GM21423 (cell line): Measurements from ENCODE around the gene HLA-DRB1.
"Not testable (repeated sequence)": the region's sequence is repeated elsewhere in the genome, so short reads cannot be mapped to it uniquely, and the experiment has no call there.

Source experiments
- ATAC-seq: cut with Tn5 transposase; IDR thresholded peaks from one replicate; pipeline ENCODE4 v1.9.1; 2021; ENCODE audit warnings: mild to moderate bottlenecking, moderate library complexity; ENCODE audit not compliant: unreplicated experiment

The HLA-DRB1 gene

DNA sequence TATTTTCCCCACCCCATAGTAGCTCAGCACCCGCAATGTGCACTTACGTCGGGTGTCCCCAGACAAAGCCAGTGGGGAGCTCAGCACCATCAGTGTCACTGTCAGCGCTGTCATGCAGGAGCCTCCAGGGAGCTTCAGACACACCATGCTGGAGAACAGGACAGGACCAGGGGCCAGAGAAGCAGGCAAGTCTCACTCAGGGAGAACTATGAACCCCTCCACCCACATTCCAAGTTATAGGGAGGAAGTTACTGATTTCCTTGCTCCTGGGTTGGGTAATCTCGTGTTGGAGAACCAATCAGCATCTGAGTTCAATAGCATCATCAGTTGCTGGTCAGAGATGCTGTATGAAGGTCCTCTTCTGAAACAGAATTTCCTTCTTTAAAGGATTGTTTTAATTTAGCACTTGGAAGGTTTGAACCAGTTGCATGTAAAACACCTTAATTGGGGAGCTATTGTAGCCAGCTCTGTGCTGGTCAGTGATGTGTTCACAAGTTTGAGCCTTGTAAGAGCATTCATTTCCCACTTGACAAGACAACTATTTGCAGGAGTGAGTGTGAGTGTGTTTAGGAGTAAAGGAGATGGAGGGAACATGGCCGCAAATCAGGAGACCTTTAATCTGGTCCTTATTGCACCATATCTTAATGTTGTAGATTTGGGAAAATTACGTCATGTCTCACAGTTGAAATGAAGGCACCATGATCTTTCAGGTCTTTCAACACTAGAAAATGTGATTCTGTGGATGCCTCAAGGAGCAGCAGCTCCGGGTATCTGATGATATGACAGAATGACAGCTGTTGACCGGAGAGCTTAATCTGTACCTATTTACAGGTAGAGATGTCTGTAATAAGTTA, at the start of gene HLA-DRB1:
TSS of gene HLA-DRB1 (minus strand) at position 253 of the 854 bp plus-strand sequence. CDS start at position 147, 106 bp downstream.
- peak; percentile 94 for ATAC-seq

DNA sequence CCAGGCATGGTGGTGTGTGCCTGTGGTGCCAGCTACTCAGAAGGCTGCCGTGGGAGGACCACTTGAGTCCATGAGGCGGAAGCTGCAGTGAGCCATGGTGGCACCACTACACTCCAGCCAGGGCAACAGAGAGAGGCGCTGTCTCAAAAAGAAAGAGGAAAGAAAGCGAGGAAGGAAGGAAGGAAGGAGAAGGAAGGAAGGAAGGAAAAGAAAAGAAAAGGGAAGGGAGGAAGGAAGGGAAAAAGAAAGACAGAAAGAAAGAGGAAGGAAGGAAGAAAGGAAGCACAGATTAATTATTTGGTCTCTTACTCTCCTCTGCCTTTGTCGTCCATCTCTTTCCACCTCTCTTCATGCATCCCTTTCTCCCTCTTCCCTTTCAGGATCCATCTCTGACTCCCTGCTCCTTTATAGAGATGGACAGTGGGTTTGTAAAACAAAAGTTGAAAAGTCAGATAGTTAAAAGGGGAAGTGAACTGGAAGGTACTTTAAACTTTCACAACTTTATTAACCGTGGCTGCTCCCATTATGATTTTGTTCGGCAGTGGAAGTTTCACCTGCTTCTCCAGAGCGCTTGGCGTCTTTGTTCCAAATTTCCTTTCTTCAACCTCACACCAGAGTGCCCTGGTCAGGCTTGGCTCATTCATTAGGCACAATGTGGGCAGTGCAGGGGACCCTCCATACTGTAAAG, 49.0 kb upstream of the HLA-DRB1 start:
- ATAC-seq, result no peak

DNA sequence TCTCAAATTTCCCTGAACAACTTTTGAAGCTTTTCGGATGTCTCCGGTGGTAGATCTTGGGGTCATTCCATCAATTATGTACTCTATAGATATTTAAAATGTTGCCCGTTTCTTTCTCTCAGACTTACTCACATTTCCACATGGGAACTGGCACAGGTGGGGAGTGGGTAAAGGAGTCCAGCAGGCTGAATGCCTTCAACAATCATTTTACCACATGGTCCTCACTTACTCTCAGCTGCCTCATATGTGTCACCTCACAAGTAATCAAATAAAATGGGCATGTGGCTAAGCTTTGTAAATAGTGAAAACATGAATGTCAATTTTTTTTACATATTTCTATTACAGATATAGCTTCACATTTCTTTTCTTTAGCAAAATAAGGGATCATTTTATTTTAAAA, 48.2 kb upstream of the HLA-DRB1 start:
- no peak for ATAC-seq

DNA sequence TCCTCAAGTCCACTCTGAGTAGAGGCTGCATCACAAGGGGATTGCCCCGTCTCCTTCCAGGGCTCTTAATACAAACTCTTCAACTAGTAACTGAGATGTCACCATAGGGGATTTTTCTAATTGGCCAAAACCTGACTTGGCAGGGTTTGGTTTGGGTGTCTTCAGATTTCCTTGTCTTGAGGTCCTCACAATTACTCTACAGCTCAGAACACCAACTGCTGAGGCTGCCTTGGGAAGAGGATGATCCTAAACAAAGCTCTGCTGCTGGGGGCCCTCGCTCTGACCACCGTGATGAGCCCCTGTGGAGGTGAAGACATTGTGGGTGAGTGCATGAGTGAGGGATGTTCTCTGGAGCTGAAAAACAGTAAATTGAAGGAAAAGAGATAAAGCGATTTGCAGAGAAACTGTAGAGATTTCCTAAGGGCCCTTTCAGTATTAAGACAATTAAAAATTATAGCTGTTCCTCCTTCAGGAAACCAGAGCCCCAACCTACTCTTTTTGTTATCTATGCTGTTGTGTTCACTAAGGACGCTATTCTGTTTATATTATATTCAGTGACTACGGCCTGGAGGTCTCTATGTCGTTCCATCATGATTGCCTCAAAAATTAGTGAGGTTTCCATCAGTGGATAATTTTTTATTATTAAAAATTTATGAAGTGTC, 47.7 kb upstream of the HLA-DRB1 start, which contains the start of gene HLA-DQA1:
TSS of gene HLA-DQA1 (plus strand) at position 188 of the 662 bp plus-strand sequence. CDS start at position 241, 53 bp downstream.
- ATAC-seq, result peak; percentile 79

DNA sequence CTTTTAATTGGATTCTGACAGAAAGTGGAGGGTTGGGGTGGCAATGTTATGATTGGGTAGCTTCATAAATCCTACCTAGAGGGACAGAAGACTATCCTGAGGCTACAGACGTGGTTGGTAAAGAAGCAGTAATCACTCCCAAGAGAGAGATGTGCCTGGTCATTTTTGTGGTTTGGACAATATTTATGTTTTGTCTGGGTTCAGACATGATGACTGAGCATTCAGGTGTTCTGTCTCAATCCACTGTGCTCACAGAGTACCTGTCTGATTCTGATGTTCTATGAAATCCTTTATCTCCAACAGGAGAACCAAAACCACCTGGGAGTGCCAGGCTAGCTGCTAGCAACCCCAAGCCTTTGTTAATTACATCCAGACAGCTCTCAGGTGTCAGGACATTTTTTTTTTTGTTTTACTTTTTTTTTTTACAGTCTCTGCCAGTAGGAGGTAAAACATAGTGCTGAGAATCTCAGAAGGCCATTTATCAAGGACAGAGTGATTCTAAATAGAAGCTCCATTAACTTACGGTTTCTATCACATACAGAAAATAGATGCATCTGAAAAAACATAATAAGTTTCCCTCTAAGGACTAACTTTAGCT, 46.0 kb upstream of the HLA-DRB1 start:
- no peak for ATAC-seq

DNA sequence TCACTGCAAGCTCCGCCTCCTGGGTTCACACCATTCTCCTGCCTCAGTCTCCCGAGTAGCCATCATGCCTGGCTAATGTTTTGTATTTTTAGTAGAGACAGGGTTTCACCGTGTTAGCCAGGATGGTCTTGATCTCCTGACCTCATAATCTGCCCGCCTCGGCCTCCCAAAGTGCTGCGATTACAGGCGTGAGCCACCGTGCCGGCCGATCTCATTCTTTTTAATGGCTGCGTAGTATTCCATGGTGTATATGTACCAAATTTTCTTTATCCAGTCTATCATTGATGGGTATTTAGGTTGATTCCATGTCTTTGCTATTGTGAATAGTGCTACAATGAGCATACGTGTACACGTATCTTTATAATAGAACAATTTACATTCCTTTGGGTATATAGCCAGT, 40.1 kb upstream of the HLA-DRB1 start:
- not testable (repeated sequence) for ATAC-seq

DNA sequence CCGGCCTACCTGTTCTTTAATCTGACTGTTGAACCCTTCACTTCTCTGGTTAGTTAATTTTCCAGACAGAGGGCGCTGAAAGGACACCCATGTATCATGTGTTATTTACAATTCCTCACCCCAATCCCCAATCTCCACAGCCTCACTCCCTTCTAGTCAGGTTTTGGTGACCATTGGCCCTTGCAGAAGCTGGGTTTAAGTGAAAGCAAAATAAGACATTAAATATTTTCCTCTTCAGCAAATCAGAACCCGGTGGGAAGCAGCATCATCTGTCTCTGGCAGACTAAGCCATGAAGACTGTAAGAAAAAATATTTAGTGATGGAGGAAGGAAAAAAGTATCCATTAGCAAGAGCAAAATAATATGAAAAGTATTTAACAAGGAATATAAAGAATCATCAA, 38.2 kb upstream of the HLA-DRB1 start:
- ATAC-seq, result no peak

DNA sequence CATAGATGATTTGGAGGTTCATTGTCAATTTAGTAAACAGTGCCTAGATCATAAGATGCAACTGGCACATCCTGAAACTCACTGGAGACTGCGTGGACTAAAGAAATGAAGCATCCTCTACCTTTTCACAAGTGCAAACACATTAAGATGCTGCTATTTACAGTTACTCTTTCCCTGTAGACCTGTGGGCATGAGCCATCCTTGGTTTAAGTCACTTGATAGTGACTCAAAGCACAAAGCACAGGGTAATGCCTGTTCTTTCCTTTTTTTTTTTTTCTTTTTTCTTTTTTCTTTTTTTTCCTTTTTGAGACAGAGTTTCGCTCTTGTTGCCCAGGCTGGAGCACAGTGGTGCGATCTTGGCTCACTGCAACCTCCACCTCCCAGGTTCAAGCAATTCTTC, 37.6 kb upstream of the HLA-DRB1 start:
- no peak for ATAC-seq

DNA sequence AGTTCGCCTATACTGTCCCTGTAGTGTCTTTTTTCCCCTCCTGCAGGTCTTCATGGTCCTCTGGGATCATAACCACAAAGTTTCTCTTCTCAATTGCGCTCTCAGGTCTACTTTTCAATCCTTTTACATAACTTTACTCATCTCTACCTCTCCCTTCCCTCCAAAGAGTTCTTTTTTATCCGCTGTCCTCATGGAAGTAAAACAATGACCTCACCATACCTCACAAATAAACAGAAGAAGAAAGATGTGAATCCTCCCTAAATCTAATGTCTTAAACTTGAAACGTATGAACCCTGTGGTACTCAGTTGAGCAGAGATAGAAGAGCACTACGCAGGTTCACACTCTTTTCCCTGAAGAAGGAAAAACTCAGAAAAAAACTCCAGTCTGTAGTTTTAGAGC, 35.5 kb upstream of the HLA-DRB1 start:
- no peak for ATAC-seq

DNA sequence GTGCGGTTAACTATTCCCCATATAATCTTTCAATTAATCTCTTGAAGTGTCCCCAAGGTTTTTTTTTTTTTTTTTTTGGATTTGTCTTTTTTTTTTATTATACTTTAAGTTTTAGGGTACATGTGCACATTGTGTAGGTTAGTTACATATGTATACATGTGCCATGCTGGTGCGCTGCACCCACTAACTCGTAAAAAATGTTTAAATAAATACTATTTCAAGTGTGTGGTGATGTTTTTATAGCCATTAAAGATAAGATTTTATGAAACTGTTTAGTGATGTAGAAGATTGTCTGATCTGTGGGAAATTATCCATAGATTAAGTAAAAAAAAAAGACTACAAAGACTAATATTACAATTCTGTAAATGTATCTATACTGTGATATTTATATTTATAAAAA, 34.9 kb upstream of the HLA-DRB1 start:
- no peak for ATAC-seq

DNA sequence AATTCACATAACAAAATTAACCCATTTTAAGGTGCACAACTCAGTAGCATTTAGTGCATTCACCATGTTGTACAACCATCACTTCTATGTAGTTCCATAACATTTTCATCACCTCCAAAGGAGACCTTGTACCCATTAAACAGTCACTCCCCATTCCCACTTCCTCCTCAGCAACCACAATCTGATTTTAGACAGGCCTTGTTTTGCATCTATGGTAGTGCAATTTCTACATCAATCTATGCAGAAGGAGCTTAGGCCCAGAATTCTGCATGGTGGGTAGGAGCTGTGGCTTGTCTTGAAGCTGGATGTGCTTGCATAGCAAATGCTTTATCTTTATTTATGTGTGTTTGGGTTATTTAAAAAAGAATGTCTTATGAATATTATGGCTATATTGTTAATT, 34.0 kb upstream of the HLA-DRB1 start:
- no peak for ATAC-seq

DNA sequence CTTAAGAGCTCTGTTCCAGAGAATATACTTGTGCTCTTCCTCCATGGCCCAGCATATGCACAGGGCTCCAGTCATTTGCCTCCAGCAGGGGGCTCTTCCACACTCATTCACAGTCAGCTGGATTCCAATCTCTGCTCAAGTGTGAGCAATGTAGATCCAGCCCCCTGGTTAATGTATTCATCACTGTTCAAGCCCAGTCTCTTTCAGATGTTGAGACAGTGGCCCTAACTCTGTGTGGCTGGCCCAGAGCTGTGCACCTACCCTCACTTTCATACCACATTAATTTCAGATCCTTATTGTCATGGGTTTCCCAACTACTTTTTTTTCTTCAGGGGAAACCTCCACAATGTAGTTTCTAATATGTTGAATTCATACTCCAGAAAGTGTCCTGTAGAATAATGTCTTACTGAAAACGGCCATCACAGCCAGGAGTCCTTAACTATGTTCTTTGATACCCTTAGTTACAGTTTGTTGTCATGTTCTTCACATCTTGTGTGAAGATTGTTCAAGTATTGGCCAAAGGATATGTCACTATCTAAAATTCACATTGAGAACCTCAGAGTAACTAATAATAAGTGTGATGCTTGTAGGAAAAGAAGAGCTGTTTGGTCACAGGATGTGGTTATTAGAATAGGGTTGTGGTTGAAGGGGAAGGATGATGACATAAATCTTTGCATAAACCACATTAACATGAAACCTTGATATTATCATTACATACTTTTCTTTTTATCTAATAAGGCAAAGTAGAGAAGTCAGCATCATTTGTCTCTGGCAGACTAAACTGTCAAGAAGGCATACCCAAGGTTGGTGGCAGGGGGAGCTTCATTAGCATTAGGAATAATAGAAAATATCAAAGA, 33.1 kb upstream of the HLA-DRB1 start:
- peak; percentile 74 for ATAC-seq

DNA sequence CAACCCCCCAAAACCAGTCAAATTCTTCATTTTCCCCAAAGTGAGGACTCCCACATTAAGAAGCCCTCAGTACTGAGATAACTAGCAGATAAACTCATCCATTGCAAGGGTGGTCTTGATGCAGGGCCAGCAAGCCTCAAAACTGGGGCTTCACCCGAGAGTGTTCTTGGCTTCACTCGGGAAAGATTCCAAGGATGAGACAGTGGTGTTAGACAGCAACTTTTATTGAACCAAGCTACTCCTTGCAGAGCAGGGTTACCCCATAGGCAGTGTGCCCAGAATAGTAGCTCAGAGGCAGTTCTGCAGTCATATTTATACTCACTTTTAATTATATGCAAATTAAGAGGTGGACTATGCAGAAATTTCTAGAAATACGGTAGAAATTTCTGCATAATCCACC, 31.7 kb upstream of the HLA-DRB1 start:
- ATAC-seq, result no peak

DNA sequence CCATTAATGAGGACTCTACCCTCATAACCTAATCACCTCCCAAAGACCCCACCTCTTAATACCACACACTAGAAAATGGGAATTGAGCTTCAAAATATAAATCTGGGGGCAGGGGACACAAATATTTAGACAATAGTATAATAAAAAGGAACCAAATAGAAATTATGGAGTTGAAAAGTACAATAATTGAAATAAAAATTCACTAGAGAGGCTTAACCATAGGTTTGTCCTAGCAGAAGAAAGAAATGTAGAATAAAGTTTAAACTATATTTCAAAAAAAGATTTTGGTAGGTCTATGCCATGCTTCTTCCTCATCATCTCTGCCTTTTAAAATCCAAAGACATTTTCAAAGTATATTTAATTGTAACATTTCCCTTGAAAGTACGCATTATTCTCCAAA, 28.1 kb upstream of the HLA-DRB1 start:
- ATAC-seq, result no peak

DNA sequence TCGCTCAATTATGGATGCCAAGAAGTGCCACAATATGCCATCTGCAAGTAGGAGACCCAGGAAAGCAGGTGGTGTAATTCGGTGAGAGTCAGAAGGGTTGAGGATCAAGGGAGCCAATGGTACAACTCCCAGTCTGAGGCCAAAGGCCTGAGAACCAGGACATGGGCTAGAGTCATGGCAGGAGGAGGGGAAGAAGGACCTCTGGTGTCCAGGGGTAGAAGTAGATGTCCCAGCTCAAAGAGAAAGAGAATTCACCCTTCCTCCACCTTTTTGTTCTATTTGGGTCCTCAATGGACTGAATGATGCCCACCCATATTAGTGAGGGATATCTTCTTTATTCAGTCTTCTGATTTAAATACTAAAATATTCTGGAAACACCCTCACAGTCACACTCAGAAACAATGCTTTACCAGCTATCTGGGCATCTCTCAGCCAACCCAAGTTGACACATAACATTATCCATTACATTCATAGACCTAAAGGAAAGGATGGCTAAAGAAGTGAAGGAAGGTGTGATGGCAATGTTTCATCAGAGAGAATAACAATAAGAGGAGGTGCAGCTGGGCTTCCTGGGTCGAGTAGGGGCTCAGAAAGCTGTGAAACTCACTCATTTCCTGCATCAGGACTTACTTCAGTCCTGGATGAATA, 26.4 kb upstream of the HLA-DRB1 start:
- ATAC-seq, result no peak

DNA sequence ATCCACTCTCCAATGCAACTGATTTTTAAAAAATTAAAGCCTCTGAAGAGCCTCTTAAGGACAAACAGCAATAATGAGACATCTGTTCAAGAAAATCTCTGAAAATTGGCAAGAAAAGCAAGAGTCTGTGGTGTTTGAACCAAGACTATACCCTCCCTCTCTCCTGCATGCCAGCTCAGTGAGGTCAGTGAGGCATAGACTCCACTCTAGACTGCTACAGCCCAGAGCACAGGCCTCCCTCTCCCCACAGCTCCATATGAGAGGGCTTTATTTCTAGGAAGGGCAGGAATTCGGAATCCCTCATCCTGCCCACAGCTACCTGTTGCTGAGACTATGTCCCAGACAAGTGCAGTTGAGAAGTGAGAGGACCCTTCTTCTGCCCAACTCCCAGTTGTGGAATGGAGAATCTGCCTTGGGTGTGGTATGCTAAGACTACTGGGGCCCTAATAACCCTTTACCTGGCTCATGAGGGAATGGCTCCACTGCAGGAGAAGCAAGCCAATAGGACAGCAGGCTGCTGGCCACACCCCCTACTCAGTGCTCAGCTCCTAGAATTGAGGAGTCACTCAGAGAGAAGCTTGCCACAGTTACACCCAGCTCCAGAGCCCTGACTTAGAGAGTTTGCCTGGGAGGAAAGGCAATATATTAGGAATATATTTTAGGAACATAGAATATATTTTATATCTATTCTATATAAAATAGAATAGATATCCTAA, 24.9 kb upstream of the HLA-DRB1 start:
- no peak for ATAC-seq

DNA sequence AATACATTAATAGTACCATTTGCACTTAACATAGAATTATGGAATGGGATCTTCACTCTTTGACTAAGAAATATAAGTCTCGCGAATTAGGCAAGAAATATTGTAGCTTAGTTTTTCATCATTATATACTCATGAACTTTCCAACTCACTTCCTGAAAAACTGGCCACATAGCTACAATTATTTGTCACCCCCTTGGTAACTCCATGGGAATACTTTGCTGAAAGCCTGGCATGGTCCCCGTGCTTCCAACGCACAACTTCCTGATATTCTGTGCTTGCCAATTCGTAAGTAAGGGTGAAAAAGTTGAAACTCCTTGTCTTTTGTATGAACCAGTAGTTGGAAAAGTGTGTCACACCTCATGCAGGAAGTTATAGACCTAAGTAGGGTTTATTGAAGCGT, 23.8 kb upstream of the HLA-DRB1 start:
- no peak for ATAC-seq

DNA sequence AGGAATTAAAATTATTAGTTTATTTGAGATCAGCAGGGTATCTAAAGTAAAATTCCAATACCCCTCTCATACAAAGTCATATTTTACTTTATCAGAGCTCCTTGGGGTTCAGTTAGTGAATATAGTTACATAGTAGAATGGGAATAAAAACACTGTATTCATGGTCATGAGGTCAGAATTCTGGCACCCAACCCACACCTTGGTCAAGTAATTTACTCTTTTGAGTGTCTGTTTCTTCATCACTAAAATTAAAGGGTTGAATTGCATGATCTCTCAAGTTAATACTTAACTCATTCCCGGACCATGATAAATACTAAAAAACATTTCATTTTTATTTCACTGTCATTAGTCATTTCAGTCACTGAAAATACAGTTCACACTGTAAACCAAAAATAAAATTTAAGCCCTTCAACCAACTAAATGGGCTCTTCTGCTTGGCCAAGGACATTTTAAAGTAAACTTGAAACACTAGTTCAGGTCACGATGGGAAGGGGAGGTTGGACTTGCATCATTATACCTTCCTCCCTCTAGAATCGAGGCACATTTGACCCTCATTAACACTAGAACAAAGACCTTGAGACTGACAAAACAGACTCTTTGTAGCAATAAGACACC, 21.1 kb upstream of the HLA-DRB1 start:
- no peak for ATAC-seq
